GM12864 (cell line): ENCODE results near the gene HERC2.

Experiments
- DNase-seq: peaks from one replicate; pipeline ENCODE4 v3.0.0-alpha.2; 2011; ENCODE audit warnings: low read depth
- H3K4me3 ChIP-seq: 2 replicates; pipeline ENCODE4 v1.5.1; 2011; ENCODE audit warnings: mild to moderate bottlenecking, low read depth, low read length, control low read depth
- CTCF ChIP-seq: IDR thresholded peaks from 2 replicates; pipeline ENCODE4 v1.5.1; 2011; ENCODE audit warnings: low read depth, mild to moderate bottlenecking, moderate library complexity, low read length, control low read depth, inconsistent platforms; ENCODE audit errors: missing control alignments

The HERC2 gene

GRCh38 chr15:28079313-28079969 lies 242.5 kb downstream of the HERC2 start:
- no peak overlapping the region for H3K4me3 ChIP-seq
- no peak for TF ChIP-seq CTCF
- DNase-seq = no peak

GRCh38 chr15:28078191-28078719 lies 243.7 kb downstream of the HERC2 start:
- no peak for TF ChIP-seq CTCF
- DNase-seq = no peak

DNA sequence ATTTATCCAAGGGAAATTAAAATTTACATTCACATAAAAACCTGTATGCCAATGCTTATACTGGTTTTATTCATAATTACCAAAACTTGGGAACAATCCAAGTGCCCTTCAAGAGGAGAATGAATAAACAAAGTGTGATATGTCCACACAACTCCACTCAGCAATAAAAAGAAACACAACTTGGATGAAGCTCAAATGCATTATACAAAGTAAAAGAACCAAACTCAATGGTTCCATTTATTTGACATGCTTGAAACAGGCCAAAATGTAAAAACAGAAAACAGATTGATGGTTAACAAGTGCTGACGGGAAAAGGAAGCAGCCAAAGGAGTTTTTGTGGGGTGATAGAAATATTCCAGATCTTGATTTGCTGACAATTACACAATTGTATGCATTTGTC lies 246.4 kb downstream of the HERC2 start:
- no peak overlapping the region for H3K4me3 ChIP-seq
- no peak for TF ChIP-seq CTCF
- DNase-seq = no peak

More at GRCh38 chr15:28078191-28078719, 243.7 kb downstream of the HERC2 start:
- H3K4me3 ChIP-seq = no peak overlapping the region

GRCh38 chr15:28068930-28069329 lies 253.0 kb downstream of the HERC2 start:
- no peak overlapping the region for H3K4me3 ChIP-seq
- TF ChIP-seq CTCF = no peak
- no peak for DNase-seq

- no peak for TF ChIP-seq CTCF
- no peak overlapping the region for H3K4me3 ChIP-seq
- DNase-seq = no peak
These were observed 255.7 kb downstream of the HERC2 start for GRCh38 chr15:28066231-28066630.
